Stimulated activated CD8-positive, alpha-beta memory T cell treated with anti-CD3 and anti-CD28 coated beads, Interleukin-12 subunit alpha, Interleukin-12 subunit beta, amount 100 ng/mL, for 24 hours (primary cell): ENCODE data around the gene ITPR1.

Experiments
- DNase-seq: peaks from one replicate; pipeline ENCODE4 v3.0.0-alpha.2; 2020; ENCODE audit errors: extremely low read depth

ITPR1 gene

GRCh38 chr3:4828279-4829030 lies 335.3 kb downstream of the ITPR1 start:
- no peak for DNase-seq

- DNase-seq: no peak
These were observed 335.9 kb downstream of the ITPR1 start for GRCh38 chr3:4829031-4829394.

- DNase-seq: no peak
These were observed 337.4 kb downstream of the ITPR1 start for GRCh38 chr3:4830586-4830914.

- no peak for DNase-seq
These were observed 338.4 kb downstream of the ITPR1 start for GRCh38 chr3:4831580-4831950.

- DNase-seq: no peak
These were observed 340.3 kb downstream of the ITPR1 start for GRCh38 chr3:4833471-4833870.

GRCh38 chr3:4834403-4834866 lies 341.3 kb downstream of the ITPR1 start:
- peak; percentile 59 for DNase-seq

GRCh38 chr3:4835616-4836043 lies 342.5 kb downstream of the ITPR1 start:
- DNase-seq: no peak

- DNase-seq: no peak
These were observed 343.4 kb downstream of the ITPR1 start for GRCh38 chr3:4836516-4836915.

GRCh38 chr3:4837374-4837930 lies 344.3 kb downstream of the ITPR1 start:
- no peak for DNase-seq

- DNase-seq: no peak
These were observed 345.5 kb downstream of the ITPR1 start for GRCh38 chr3:4838621-4839022.

- no peak for DNase-seq
These were observed 346.1 kb downstream of the ITPR1 start for GRCh38 chr3:4839278-4839677.

GRCh38 chr3:4841225-4841624 lies 348.1 kb downstream of the ITPR1 start:
- DNase-seq: no peak

GRCh38 chr3:4841776-4842440 lies 348.8 kb downstream of the ITPR1 start:
- no peak for DNase-seq

GRCh38 chr3:4843619-4844018 lies 350.5 kb downstream of the ITPR1 start:
- DNase-seq: no peak

GRCh38 chr3:4845882-4846281 lies 352.7 kb downstream of the ITPR1 start:
- no peak for DNase-seq

GRCh38 chr3:4846543-4846942 lies 353.4 kb downstream of the ITPR1 start:
- DNase-seq: no peak

- no peak for DNase-seq
These were observed 355.2 kb downstream of the ITPR1 start for GRCh38 chr3:4848176-4848825.

GRCh38 chr3:4849136-4849535 lies 356.0 kb downstream of the ITPR1 start:
- no peak for DNase-seq

- no peak for DNase-seq
These were observed 356.6 kb downstream of the ITPR1 start for GRCh38 chr3:4849739-4850138.

GRCh38 chr3:4850211-4850927 lies 357.2 kb downstream of the ITPR1 start:
- no peak for DNase-seq

- no peak for DNase-seq
These were observed 357.7 kb downstream of the ITPR1 start for GRCh38 chr3:4850928-4851265.
